ENCODE results near the gene FHOD3. TPM values are rescaled to one million over a fixed set of nuclear protein-coding genes. Genes with fewer than 3 reads are reported as not detected.

FHOD3 gene
- total and polyA plus RNA-seq, 5 donors from 2014 or later = not detected

DNA sequence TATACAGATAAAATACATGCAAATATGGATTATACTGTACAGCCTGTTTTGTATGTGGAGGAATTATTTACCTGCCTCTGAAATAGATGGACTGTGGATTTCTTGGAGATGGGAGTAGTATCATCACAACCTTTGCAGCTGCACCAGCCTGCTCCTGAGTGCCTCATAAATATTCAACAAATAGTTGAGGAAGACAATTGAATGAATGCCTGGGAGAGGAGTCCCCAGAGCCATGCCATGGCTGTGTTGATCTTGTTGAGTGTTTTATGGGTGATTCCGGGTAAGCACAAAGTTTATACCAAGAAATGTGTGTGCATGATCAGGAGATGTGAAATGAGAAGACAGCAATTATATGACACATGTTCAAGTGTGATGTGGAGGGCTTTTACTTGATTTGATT, 225.0 kb downstream of the FHOD3 start:
- Histone ChIP-seq H3K27me3 (ENCODE audit: control insufficient read depth, insufficient read depth, low read length) (no peaks in the 10 kb centered on the region), H3K4me3 (ENCODE audit: low read depth, low read length) (no peak overlapping the region), H3K4me1 (ENCODE audit: control insufficient read depth, insufficient read depth, low read length, poor library complexity, severe bottlenecking) (no peaks in the 10 kb centered on the region), H3K9me3 (ENCODE audit: control insufficient read depth in 2 of 2, low read length in 2 of 2) (no peaks in the 10 kb centered on the region), H3K27ac (ENCODE audit: insufficient read depth, low read length, poor library complexity, severe bottlenecking) (no peak overlapping the region), H3K36me3 (ENCODE audit: control insufficient read depth, insufficient read depth, low read length) (no peaks in the 10 kb centered on the region)
- Mint-ChIP-seq H3K9me3 (peaks cover 0 to 4% (median 0%) of the 10 kb centered on the region in 7 donors), H3K36me3 (no peaks in the 10 kb centered on the region), H3K4me1 (no peaks in the 10 kb centered on the region), H3K4me3 (no peak overlapping the region), H3K27me3 (no peaks in the 10 kb centered on the region), H3K27ac (no peak overlapping the region)
- DNase-seq (no peak), ATAC-seq (ENCODE audit: low read depth in 2 of 2) (no peak)

DNA sequence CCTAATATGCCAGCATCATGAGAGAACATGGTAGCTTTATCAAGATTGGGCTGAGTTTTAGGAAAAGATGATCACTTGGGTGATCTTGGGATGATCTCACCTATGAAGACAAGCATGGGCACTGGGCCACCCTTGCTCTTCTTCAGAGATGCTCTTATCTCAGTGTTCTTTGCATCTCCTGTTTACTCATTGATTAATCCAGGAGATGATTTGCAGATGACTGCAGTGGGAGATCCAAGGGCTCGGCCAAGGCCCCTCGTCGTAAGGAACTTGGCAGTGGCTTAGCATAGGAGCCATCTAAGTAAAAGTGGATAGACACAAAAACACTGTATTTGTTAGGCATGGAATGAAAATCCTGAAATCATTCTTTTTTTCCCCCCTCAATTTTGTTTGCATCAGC, 228.4 kb downstream of the FHOD3 start:
- H3K4me3 Mint-ChIP-seq = no peak overlapping the region
- H3K9me3 ChIP-seq (ENCODE audit: control insufficient read depth in 2 of 2, low read length in 2 of 2) = no peaks in the 10 kb centered on the region
- peaks cover 0 to 2% (median 0%) of the 10 kb centered on the region in 7 donors for H3K9me3 Mint-ChIP-seq
- ATAC-seq (ENCODE audit: low read depth in 2 of 2) (no peak), DNase-seq (no peak)
- no peaks in the 10 kb centered on the region for H3K4me1 ChIP-seq (ENCODE audit: control insufficient read depth, insufficient read depth, low read length, poor library complexity, severe bottlenecking)
- H3K36me3 Mint-ChIP-seq = no peaks in the 10 kb centered on the region
- no peaks in the 10 kb centered on the region for H3K4me1 Mint-ChIP-seq
- no peaks in the 10 kb centered on the region for H3K27me3 ChIP-seq (ENCODE audit: control insufficient read depth, insufficient read depth, low read length)
- no peak overlapping the region for H3K27ac Mint-ChIP-seq
- H3K27me3 Mint-ChIP-seq = peaks cover 4% of the 10 kb centered on the region
- H3K27ac ChIP-seq (ENCODE audit: insufficient read depth, low read length, poor library complexity, severe bottlenecking) = no peak overlapping the region
- H3K36me3 ChIP-seq (ENCODE audit: control insufficient read depth, insufficient read depth, low read length) = no peaks in the 10 kb centered on the region
- H3K4me3 ChIP-seq (ENCODE audit: low read depth, low read length) = no peak overlapping the region

DNA sequence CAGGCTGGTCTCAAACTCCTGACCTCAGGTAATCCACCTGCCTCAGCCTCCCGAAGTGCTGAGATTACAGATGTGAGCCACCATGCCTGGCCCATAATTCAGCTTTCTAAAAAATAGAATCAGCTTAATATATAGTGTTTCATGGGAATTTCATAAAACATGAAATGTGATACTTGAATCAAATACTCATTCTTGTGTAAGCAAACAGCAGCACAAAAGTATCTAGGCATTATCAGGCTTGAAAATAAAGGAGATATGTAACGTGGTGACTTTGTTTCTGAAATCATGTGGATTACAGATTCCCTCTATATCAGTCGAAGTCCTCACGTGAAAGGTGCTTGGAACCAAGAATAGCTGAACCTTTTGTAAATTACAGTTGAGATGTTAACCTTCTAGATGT, 229.1 kb downstream of the FHOD3 start:
- no peaks in the 10 kb centered on the region for H3K36me3 Mint-ChIP-seq

DNA sequence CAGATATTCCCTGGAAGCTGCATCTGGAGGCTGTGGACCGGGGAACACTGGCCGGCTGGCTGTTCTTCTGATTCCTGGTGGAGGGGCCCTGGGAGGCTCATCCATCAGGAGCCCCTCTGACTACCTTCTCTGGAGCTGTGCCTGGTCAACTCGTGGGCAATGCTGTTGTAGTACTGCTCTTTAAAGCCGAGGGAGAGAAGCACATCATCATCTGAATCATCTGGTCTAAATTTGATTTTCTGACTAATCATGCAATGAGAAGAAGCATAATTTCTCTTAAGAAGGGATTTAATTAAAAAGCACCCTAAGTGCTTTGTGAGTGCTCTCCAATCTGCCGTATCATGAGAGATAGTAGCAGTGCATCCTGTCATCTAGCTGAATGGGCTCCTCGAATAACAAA, 229.5 kb downstream of the FHOD3 start:
- Mint-ChIP-seq H3K4me3 (no peak overlapping the region), H3K4me1 (no peaks in the 10 kb centered on the region), H3K9me3 (no peaks in the 10 kb centered on the region), H3K36me3 (no peaks in the 10 kb centered on the region), H3K27ac (no peak overlapping the region), H3K27me3 (peaks cover 4% of the 10 kb centered on the region)
- Histone ChIP-seq H3K4me3 (ENCODE audit: low read depth, low read length) (no peak overlapping the region), H3K27me3 (ENCODE audit: control insufficient read depth, insufficient read depth, low read length) (no peaks in the 10 kb centered on the region), H3K9me3 (ENCODE audit: control insufficient read depth in 2 of 2, low read length in 2 of 2) (no peaks in the 10 kb centered on the region), H3K27ac (ENCODE audit: insufficient read depth, low read length, poor library complexity, severe bottlenecking) (no peak overlapping the region), H3K36me3 (ENCODE audit: control insufficient read depth, insufficient read depth, low read length) (no peaks in the 10 kb centered on the region), H3K4me1 (ENCODE audit: control insufficient read depth, insufficient read depth, low read length, poor library complexity, severe bottlenecking) (no peaks in the 10 kb centered on the region)
- DNase-seq (no peak), ATAC-seq (ENCODE audit: low read depth in 2 of 2) (no peak)

More for the DNA sequence above, 229.1 kb downstream of the FHOD3 start:
- H3K36me3 ChIP-seq (ENCODE audit: control insufficient read depth, insufficient read depth, low read length) = no peaks in the 10 kb centered on the region
- no peak for ATAC-seq (ENCODE audit: low read depth in 2 of 2)
- H3K27ac Mint-ChIP-seq = no peak overlapping the region
- no peaks in the 10 kb centered on the region for H3K4me1 Mint-ChIP-seq
- H3K27me3 Mint-ChIP-seq = peaks cover 4% of the 10 kb centered on the region
- no peak for DNase-seq
- no peak overlapping the region for H3K27ac ChIP-seq (ENCODE audit: insufficient read depth, low read length, poor library complexity, severe bottlenecking)
- H3K4me3 Mint-ChIP-seq = no peak overlapping the region
- H3K4me3 ChIP-seq (ENCODE audit: low read depth, low read length) = no peak overlapping the region
- no peaks in the 10 kb centered on the region for H3K9me3 ChIP-seq (ENCODE audit: control insufficient read depth in 2 of 2, low read length in 2 of 2)
- no peaks in the 10 kb centered on the region for H3K27me3 ChIP-seq (ENCODE audit: control insufficient read depth, insufficient read depth, low read length)
- no peaks in the 10 kb centered on the region for H3K4me1 ChIP-seq (ENCODE audit: control insufficient read depth, insufficient read depth, low read length, poor library complexity, severe bottlenecking)
- no peaks in the 10 kb centered on the region for H3K9me3 Mint-ChIP-seq

DNA sequence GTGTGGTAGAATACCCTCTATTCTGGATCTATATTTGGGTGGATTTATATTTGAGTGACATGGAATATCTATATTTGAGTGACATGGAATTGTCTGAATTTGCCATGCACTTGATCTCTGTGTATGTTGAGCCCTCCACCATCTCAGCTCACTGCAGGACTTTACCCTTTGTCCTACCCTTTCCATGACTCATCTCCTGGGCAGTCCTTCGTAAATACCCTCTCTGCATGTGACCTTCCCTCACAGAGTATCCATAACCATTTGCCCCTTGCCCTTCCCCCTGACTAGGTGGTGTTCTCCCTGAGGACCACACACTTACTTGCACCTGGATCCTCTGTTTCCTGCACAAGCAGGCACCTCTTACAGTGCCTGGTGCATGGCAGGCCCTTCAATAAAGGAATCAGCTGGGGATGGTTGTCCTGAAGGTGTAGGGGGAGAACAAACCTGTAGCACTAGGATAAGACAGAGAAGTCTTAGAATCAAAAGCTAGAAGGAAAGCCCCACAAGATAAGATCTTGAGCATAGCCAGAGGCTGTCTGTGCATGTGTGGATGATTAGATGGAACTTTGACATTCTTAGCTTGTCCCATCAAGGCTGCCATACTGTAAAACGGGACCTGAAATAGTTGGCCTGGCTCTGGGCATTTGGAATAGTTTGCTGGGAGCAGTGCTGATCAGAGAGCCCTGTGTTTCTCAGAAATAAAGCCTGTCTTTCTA, 230.4 kb downstream of the FHOD3 start:
- H3K27ac ChIP-seq (ENCODE audit: insufficient read depth, low read length, poor library complexity, severe bottlenecking) = no peak overlapping the region
- Mint-ChIP-seq H3K27ac (no peak overlapping the region), H3K9me3 (no peaks in the 10 kb centered on the region), H3K27me3 (peaks cover 4% of the 10 kb centered on the region), H3K36me3 (no peaks in the 10 kb centered on the region), H3K4me3 (no peak overlapping the region), H3K4me1 (no peaks in the 10 kb centered on the region)
- no peaks in the 10 kb centered on the region for H3K4me1 ChIP-seq (ENCODE audit: control insufficient read depth, insufficient read depth, low read length, poor library complexity, severe bottlenecking)
- no peaks in the 10 kb centered on the region for H3K27me3 ChIP-seq (ENCODE audit: control insufficient read depth, insufficient read depth, low read length)
- ATAC-seq (ENCODE audit: low read depth in 2 of 2) = no peak
- H3K9me3 ChIP-seq (ENCODE audit: control insufficient read depth in 2 of 2, low read length in 2 of 2) = no peaks in the 10 kb centered on the region
- no peak for DNase-seq
- no peaks in the 10 kb centered on the region for H3K36me3 ChIP-seq (ENCODE audit: control insufficient read depth, insufficient read depth, low read length)
- H3K4me3 ChIP-seq (ENCODE audit: low read depth, low read length) = no peak overlapping the region

DNA sequence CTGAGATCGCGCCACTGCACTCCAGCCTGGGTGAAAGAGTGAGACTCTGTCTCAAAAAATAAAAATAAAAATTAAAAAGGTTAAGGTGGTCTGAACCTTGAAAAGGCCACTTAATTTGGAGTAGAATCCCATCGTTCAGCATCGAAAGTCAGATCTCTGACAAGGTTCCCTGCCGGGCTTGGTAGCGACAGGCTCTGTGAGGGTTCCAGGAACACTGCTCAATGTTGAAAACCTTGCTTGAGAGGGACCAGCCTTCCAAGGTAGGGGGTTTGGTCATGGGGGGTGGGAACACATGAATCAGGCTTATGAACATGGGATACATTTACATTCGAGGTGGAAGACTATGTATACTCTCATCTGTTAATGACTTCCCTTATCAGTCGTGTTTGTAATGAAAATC, 232.2 kb downstream of the FHOD3 start:
- Mint-ChIP-seq H3K36me3 (no peaks in the 10 kb centered on the region), H3K4me3 (no peak overlapping the region), H3K27me3 (peaks cover 4% of the 10 kb centered on the region), H3K4me1 (no peaks in the 10 kb centered on the region), H3K27ac (no peak overlapping the region), H3K9me3 (no peaks in the 10 kb centered on the region)
- Histone ChIP-seq H3K4me1 (ENCODE audit: control insufficient read depth, insufficient read depth, low read length, poor library complexity, severe bottlenecking) (no peaks in the 10 kb centered on the region), H3K4me3 (ENCODE audit: low read depth, low read length) (no peak overlapping the region), H3K9me3 (ENCODE audit: control insufficient read depth in 2 of 2, low read length in 2 of 2) (no peaks in the 10 kb centered on the region), H3K27ac (ENCODE audit: insufficient read depth, low read length, poor library complexity, severe bottlenecking) (no peak overlapping the region), H3K27me3 (ENCODE audit: control insufficient read depth, insufficient read depth, low read length) (no peaks in the 10 kb centered on the region), H3K36me3 (ENCODE audit: control insufficient read depth, insufficient read depth, low read length) (no peaks in the 10 kb centered on the region)
- DNase-seq (no peak), ATAC-seq (ENCODE audit: low read depth in 2 of 2) (no peak)

DNA sequence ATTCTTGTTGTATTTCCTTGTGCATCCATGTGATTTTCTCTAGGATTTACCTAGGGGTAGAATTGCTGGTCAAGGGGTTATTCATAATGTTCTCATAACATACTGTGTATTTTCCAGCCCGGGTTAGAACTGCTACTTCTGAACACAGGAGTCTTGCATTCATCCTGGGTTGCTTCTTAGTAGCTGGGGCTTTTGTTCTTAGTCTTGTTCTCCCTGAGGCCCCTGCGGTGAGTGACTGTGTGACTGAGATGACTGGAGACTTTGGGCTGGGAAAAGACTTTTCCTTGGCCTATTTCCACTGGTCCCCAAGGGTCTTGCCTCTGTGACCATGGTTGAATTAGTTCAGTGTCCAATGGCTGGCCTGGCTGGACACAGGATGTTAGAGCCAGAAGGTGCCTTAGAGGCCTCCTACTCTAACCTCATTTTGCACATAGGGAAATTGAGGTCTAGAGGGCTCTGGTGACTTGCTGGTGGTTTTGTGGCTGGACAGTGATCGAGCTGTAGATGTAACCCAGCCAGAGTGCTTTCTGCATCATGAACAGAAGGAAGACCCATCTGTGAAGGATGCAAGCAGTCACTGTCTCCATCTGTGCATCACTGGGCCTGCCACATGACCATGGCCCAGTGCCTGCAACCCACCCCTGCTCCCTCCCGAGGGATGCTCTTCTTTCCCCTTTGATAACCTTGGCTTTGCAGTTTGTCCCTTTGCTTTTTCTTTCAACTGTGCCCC, 233.3 kb downstream of the FHOD3 start:
- Mint-ChIP-seq H3K9me3 (no peaks in the 10 kb centered on the region), H3K27me3 (peaks cover 4% of the 10 kb centered on the region), H3K4me3 (no peak overlapping the region), H3K4me1 (no peaks in the 10 kb centered on the region), H3K36me3 (no peaks in the 10 kb centered on the region), H3K27ac (no peak overlapping the region)
- Histone ChIP-seq H3K4me3 (ENCODE audit: low read depth, low read length) (no peak overlapping the region), H3K36me3 (ENCODE audit: control insufficient read depth, insufficient read depth, low read length) (no peaks in the 10 kb centered on the region), H3K4me1 (ENCODE audit: control insufficient read depth, insufficient read depth, low read length, poor library complexity, severe bottlenecking) (no peaks in the 10 kb centered on the region), H3K9me3 (ENCODE audit: control insufficient read depth in 2 of 2, low read length in 2 of 2) (no peaks in the 10 kb centered on the region), H3K27ac (ENCODE audit: insufficient read depth, low read length, poor library complexity, severe bottlenecking) (no peak overlapping the region), H3K27me3 (ENCODE audit: control insufficient read depth, insufficient read depth, low read length) (no peaks in the 10 kb centered on the region)
- DNase-seq (no peak), ATAC-seq (ENCODE audit: low read depth in 2 of 2) (no peak)

DNA sequence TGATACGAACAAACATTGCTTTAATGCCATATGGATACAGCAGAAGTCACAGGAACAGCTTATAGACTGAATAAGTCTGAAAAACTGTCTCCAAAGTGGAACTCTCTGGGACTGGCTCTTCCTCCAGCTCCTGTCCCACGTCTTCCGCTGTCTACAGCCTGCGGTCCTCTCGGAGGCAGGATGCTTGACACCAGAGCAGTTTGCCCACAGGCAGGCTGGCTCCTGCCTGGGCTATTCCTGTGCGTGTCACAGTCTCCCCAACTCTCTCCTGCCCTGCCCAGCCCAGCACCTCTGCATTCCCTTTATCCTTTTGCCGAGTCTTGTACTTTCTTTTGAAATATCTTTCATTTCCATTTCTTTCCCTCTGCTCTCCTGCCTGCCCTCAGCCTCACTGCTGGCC, 234.1 kb downstream of the FHOD3 start:
- Histone ChIP-seq H3K4me3 (ENCODE audit: low read depth, low read length) (no peak overlapping the region), H3K4me1 (ENCODE audit: control insufficient read depth, insufficient read depth, low read length, poor library complexity, severe bottlenecking) (no peaks in the 10 kb centered on the region), H3K36me3 (ENCODE audit: control insufficient read depth, insufficient read depth, low read length) (no peaks in the 10 kb centered on the region), H3K27me3 (ENCODE audit: control insufficient read depth, insufficient read depth, low read length) (no peaks in the 10 kb centered on the region), H3K9me3 (ENCODE audit: control insufficient read depth in 2 of 2, low read length in 2 of 2) (no peaks in the 10 kb centered on the region), H3K27ac (ENCODE audit: insufficient read depth, low read length, poor library complexity, severe bottlenecking) (no peak overlapping the region)
- no peak for ATAC-seq (ENCODE audit: low read depth in 2 of 2)
- Mint-ChIP-seq H3K4me3 (no peak overlapping the region), H3K9me3 (no peaks in the 10 kb centered on the region), H3K27me3 (peaks cover 4% of the 10 kb centered on the region), H3K36me3 (no peaks in the 10 kb centered on the region), H3K27ac (no peak overlapping the region), H3K4me1 (no peaks in the 10 kb centered on the region)
- no peak for DNase-seq
